Sigmoid colon (tissue), 7 donors: ENCODE measurements around the gene EN2. TPM values are rescaled to one million over a fixed set of nuclear protein-coding genes. Genes with fewer than 3 reads are reported as not detected.

Experiments used
- DNase-seq: peaks from one replicate; pipeline ENCODE4 v3.0.0-alpha.2; 2019
- H3K27ac ChIP-seq, 4 donors: fragments of 200-600 bp; sonication (generic); one replicate each; pipeline ENCODE4 v1.5.1; 2016 to 2019; ENCODE audit warnings: mild to moderate bottlenecking in 1 of 4
- H3K27me3 ChIP-seq, 3 donors: fragments of 200-600 bp; sonication (generic); one replicate each; pipeline ENCODE4 v1.5.1; 2019; ENCODE audit warnings: mild to moderate bottlenecking in 1 of 3
- H3K36me3 ChIP-seq, 4 donors: fragments of 200-600 bp; sonication (generic); one replicate each; pipeline ENCODE4 v1.5.1; 2016 to 2019
- H3K4me1 ChIP-seq, 4 donors: fragments of 200-600 bp; sonication (generic); one replicate each; pipeline ENCODE4 v1.5.1; 2017 to 2019
- H3K4me3 ChIP-seq, 4 donors: fragments of 200-600 bp; sonication (generic); one replicate each; pipeline ENCODE4 v1.5.1; 2017 to 2019; ENCODE audit warnings: mild to moderate bottlenecking in 2 of 4, moderate library complexity in 1 of 4
- H3K9me3 ChIP-seq, 4 donors: fragments of 200-600 bp in 3 of 4; sonication (generic) in 3 of 4; one replicate each; pipeline versions ENCODE4 v1.5.1 to v1.6.1; 2013 to 2019
- EP300 ChIP-seq, 4 donors: sonication (generic); formaldehyde crosslinking; IDR thresholded peaks; one replicate each; pipeline ENCODE4 v1.6.1; 2017; ENCODE audit warnings: antibody characterized with exemption in 4 of 4
- POLR2A ChIP-seq, 2 donors: fragments of 450-650 bp; IDR thresholded peaks; one replicate each; pipeline ENCODE4 v1.6.1; 2016; ENCODE audit warnings: antibody characterized with exemption in 2 of 2, mild to moderate bottlenecking in 2 of 2, moderate library complexity in 2 of 2
- POLR2AphosphoS5 ChIP-seq, 4 donors: sonication (generic); formaldehyde crosslinking; IDR thresholded peaks; one replicate each; pipeline ENCODE4 v1.6.1; 2017; ENCODE audit warnings: antibody characterized with exemption in 4 of 4
- WGBS, 2 donors: extraction: QIAGEN DNeasy Blood & Tissue Kit; methylation state at CpG; one replicate each; pipeline ENCODE4 v1.1.7; 2013; 5-methylcytosine and 5-hydroxymethylcytosine counted together
- intact Hi-C: fragments of 100-400 bp; cut with DNase I; formaldehyde crosslinking; loops from one replicate; pipeline ENCODE4 v1.15.1; 2023
- polyA plus RNA-seq, 3 donors: library from polyadenylated mRNA; stranded (reverse); fragments of 200-250 nt; gene quantifications; one replicate each; pipeline ENCODE4 v1.2.3, GENCODE V29; 2013
- total RNA-seq, 4 donors: library from RNA; depleted of rRNA; stranded (reverse); fragments of >200 nt; gene quantifications; one replicate each; pipeline ENCODE4 v1.1.0, GENCODE V29; 2016
- TF ChIP-seq, protein P1 (sequence below), 4 experiments: fragments of 450-650 bp in 3 of 4; fragments of 200-600 bp in 1 of 4; IDR thresholded peaks; one replicate each; pipeline ENCODE4 v1.5.1; 2016 to 2019; ENCODE audit warnings: antibody characterized with exemption in 4 of 4, mild to moderate bottlenecking in 3 of 4, moderate library complexity in 2 of 4
- donor health status: healthy with polysubstance abuse.
- donor health status: Bipolar disorder and iron deficiency.
- donor health status: healthy.

The EN2 gene
- total and polyA plus RNA-seq, 7 donors, result 0.14 to 0.16 TPM; not detected in 5

DNA sequence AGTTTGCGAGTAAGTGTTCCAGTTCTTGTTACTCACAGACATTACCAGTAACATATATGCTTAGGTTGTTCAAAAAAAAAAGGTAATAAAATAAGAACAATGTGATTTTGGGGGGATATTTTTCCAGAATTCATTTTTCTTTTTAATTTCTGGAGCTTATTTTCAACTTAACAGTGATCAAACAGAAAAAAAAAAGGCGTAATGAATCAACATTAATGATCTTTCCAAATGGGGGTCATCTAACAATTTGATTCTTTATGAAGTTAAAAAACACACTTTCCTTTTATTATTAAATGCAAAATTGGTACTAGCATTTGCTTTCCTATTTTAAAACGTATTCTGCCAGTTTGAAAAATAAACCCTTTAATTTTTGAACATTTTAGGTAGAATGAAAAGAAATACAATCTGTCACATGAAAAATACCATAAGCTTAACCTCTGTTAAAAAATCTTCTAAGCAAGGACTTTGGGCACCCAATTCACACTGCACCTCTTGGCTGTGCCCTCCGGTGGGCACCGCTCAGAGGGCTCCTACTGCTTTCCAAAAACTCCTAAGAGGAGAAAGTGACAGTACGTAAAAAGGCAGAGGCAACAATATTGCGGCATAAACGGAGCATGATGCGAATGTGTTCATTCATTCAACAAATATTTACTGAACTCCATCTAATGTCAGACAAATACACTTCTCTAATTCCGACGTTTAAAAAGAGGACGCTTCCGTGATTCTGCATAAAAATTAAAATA is 55.8 kb downstream of the EN2 start:
- 71 to 79% methylated on average over 13 of the region's 13 CpGs for WGBS, 2 donors
- intact Hi-C loops, result no loop called here
- no peaks in the 10 kb centered on the region for H3K9me3 ChIP-seq
- no peak for TF ChIP-seq POLR2A (IDR thresholded peaks at IDR 0.05)
- no peak for TF ChIP-seq EP300 (IDR thresholded peaks at IDR 0.05)
- no peak for TF ChIP-seq POLR2AphosphoS5 (IDR thresholded peaks at IDR 0.05)
- TF ChIP-seq, protein P1, sequence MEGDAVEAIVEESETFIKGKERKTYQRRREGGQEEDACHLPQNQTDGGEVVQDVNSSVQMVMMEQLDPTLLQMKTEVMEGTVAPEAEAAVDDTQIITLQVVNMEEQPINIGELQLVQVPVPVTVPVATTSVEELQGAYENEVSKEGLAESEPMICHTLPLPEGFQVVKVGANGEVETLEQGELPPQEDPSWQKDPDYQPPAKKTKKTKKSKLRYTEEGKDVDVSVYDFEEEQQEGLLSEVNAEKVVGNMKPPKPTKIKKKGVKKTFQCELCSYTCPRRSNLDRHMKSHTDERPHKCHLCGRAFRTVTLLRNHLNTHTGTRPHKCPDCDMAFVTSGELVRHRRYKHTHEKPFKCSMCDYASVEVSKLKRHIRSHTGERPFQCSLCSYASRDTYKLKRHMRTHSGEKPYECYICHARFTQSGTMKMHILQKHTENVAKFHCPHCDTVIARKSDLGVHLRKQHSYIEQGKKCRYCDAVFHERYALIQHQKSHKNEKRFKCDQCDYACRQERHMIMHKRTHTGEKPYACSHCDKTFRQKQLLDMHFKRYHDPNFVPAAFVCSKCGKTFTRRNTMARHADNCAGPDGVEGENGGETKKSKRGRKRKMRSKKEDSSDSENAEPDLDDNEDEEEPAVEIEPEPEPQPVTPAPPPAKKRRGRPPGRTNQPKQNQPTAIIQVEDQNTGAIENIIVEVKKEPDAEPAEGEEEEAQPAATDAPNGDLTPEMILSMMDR (IDR thresholded peaks at IDR 0.05), result no peak
- H3K27ac ChIP-seq, result no peak overlapping the region
- H3K4me3 ChIP-seq, result no peak overlapping the region
- DNase-seq, result no peak
- H3K4me1 ChIP-seq, result peaks cover 0 to 8% (median 5%) of the 10 kb centered on the region in 4 donors
- H3K27me3 ChIP-seq, result peaks cover 23 to 99% (median 72%) of the 10 kb centered on the region in 3 donors
- no peaks in the 10 kb centered on the region for H3K36me3 ChIP-seq

DNA sequence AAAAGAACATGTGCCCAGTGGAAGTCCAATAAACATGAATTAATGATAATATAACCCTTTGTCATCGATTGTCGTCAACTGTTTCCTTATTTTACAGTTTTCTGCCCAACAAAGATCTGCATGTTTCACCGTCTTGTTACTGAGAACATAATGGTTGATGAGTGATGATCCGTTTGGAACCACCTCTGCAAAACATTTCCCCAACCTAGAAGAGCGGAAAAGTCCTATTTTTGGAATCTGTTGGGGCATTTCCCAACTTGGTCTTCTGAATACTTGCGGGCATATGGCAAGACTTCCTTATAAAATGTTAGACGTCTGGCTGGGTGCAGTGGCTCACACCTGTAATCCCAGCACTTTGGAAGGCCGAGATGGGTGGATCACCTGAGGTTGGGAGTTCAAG is 56.4 kb downstream of the EN2 start:
- Histone ChIP-seq H3K4me3 (no peak overlapping the region), H3K9me3 (no peaks in the 10 kb centered on the region), H3K4me1 (peaks cover 0 to 8% (median 5%) of the 10 kb centered on the region in 4 donors), H3K36me3 (no peaks in the 10 kb centered on the region), H3K27me3 (peaks cover 18 to 99% (median 66%) of the 10 kb centered on the region in 3 donors), H3K27ac (no peak overlapping the region)
- no peak for TF ChIP-seq EP300 (IDR thresholded peaks at IDR 0.05)
- TF ChIP-seq POLR2A (IDR thresholded peaks at IDR 0.05), result no peak
- TF ChIP-seq POLR2AphosphoS5 (IDR thresholded peaks at IDR 0.05), result no peak
- TF ChIP-seq, protein P1 (IDR thresholded peaks at IDR 0.05), result no peak
- intact Hi-C loops, result no loop called here
- 85 to 86% methylated on average over 8 of the region's 8 CpGs for WGBS, 2 donors
- DNase-seq, result no peak

Other genes starting within 250 kb of the EN2 start
- 10 to 100 TPM; 33.0 to 77.9 (median 41.5) TPM for gene INSIG1, start 160.3 kb upstream of the EN2 start, total RNA-seq
- 100 to 1,000 TPM in 1 of 3 donors, 10 to 100 TPM in 2; 22.2 to 102 (median 39.1) TPM for gene INSIG1, start 160.3 kb upstream of the EN2 start, polyA plus RNA-seq
- not detected for gene CNPY1, start 88.4 kb downstream of the EN2 start, total RNA-seq
- not detected for gene CNPY1, start 88.4 kb downstream of the EN2 start, polyA plus RNA-seq
- gene RBM33, start 186.5 kb downstream of the EN2 start, total RNA-seq, result 10 to 100 TPM; 27.5 to 60.4 (median 36.1) TPM
- gene RBM33, start 186.5 kb downstream of the EN2 start, polyA plus RNA-seq, result 10 to 100 TPM in 1 of 3 donors, 1 to 10 TPM in 2; 3.6 to 30.8 (median 8.1) TPM